Ovary (tissue), 3 donors: Measurements from ENCODE around the gene GINM1.

Experiments used
- EP300 ChIP-seq: sonication (generic); formaldehyde crosslinking; IDR thresholded peaks from one replicate; pipeline ENCODE4 v1.6.1; 2017; ENCODE audit warnings: antibody characterized with exemption
- POLR2A ChIP-seq: fragments of 450-650 bp; IDR thresholded peaks from one replicate; pipeline ENCODE4 v1.6.1; 2017; ENCODE audit warnings: antibody characterized with exemption, mild to moderate bottlenecking, moderate library complexity
- TF ChIP-seq, protein P1 (sequence below), 3 donors: fragments of 450-650 bp in 2 of 3; fragments of 200-600 bp in 1 of 3; IDR thresholded peaks; one replicate each; pipeline versions ENCODE4 v1.5.1 to v1.8.0; 2016 to 2022; ENCODE audit warnings: antibody characterized with exemption in 3 of 3, mild to moderate bottlenecking in 1 of 3
- donor health status: DM: no; HTN: no; CAD: no.

GRCh38 chr6:149566410-149567193 is 427 bp downstream of the GINM1 start:
- no peak for TF ChIP-seq EP300
- TF ChIP-seq, protein P1, sequence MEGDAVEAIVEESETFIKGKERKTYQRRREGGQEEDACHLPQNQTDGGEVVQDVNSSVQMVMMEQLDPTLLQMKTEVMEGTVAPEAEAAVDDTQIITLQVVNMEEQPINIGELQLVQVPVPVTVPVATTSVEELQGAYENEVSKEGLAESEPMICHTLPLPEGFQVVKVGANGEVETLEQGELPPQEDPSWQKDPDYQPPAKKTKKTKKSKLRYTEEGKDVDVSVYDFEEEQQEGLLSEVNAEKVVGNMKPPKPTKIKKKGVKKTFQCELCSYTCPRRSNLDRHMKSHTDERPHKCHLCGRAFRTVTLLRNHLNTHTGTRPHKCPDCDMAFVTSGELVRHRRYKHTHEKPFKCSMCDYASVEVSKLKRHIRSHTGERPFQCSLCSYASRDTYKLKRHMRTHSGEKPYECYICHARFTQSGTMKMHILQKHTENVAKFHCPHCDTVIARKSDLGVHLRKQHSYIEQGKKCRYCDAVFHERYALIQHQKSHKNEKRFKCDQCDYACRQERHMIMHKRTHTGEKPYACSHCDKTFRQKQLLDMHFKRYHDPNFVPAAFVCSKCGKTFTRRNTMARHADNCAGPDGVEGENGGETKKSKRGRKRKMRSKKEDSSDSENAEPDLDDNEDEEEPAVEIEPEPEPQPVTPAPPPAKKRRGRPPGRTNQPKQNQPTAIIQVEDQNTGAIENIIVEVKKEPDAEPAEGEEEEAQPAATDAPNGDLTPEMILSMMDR (IDR thresholded peaks at IDR 0.05), result no peak
- peak; percentile 50 for TF ChIP-seq POLR2A
